SK-N-MC (cell line): ENCODE measurements around the gene SEC24C.

Experiments
- EZH2 ChIP-seq: fragments of 200-600 bp; sonication (generic); IDR thresholded peaks from one replicate; pipeline ENCODE4 v1.6.1; 2017; ENCODE audit warnings: antibody characterized with exemption
- FOXP2 ChIP-seq: optimal IDR thresholded peaks from 2 replicates; pipeline ENCODE3; 2011; ENCODE audit warnings: mild to moderate bottlenecking, moderate library complexity; ENCODE audit not compliant: insufficient read depth; ENCODE audit errors: extremely low read length, control extremely low read depth
- POLR2AphosphoS5 ChIP-seq: IDR thresholded peaks from 2 replicates; pipeline ENCODE4 v1.6.1; 2012; ENCODE audit warnings: mild to moderate bottlenecking, low read depth, low read length, borderline replicate concordance

GRCh38 chr10:73743905-73744663 lies at the start of gene SEC24C:
- TF ChIP-seq POLR2AphosphoS5 (peak; percentile 59; the same call in 1 of the 2 replicates), EZH2 (no peak), FOXP2 (no peak)
